Liver (tissue), 9 donors: Measurements from ENCODE around the gene GABARAPL2. TPM values are rescaled to one million over a fixed set of nuclear protein-coding genes. Genes with fewer than 3 reads are reported as not detected.

Source experiments
- DNase-seq: peaks from one replicate; pipeline ENCODE4 v3.0.0-alpha.2; 2017; ENCODE audit warnings: low spot score
- H3K27ac ChIP-seq, 2 donors: one replicate each; pipeline ENCODE4 v1.7.0; 2013; ENCODE audit warnings: inconsistent platforms in 2 of 2, low read length in 2 of 2, control low read depth in 1 of 2, low read depth in 1 of 2, mild to moderate bottlenecking in 1 of 2
- H3K27me3 ChIP-seq, 4 donors: one replicate each; pipeline versions ENCODE4 v1.6.1 to v1.7.0; 2013; ENCODE audit warnings: low read length in 3 of 4, inconsistent platforms in 1 of 4, mild to moderate bottlenecking in 1 of 4, moderate library complexity in 1 of 4; ENCODE audit not compliant: control insufficient read depth in 4 of 4, insufficient read depth in 4 of 4
- H3K36me3 ChIP-seq, 4 donors: one replicate each; pipeline versions ENCODE4 v1.6.1 to v1.7.0; 2013; ENCODE audit warnings: low read length in 3 of 4, mild to moderate bottlenecking in 3 of 4, low read depth in 1 of 4, moderate library complexity in 1 of 4; ENCODE audit not compliant: control insufficient read depth in 4 of 4, insufficient read depth in 3 of 4
- H3K4me1 ChIP-seq, 4 donors: one replicate each; pipeline versions ENCODE4 v1.6.1 to v1.7.0; 2013; ENCODE audit warnings: low read length in 3 of 4, mild to moderate bottlenecking in 3 of 4, moderate library complexity in 1 of 4; ENCODE audit not compliant: control insufficient read depth in 4 of 4, insufficient read depth in 4 of 4
- H3K4me3 ChIP-seq, 3 donors: one replicate each; pipeline versions ENCODE4 v1.6.1 to v1.7.0; 2013; ENCODE audit warnings: low read length in 3 of 3, control low read depth in 1 of 3, low read depth in 1 of 3, mild to moderate bottlenecking in 1 of 3
- H3K9ac ChIP-seq, 2 donors: one replicate each; pipeline ENCODE4 v1.7.0; 2013; ENCODE audit warnings: low read length in 2 of 2, mild to moderate bottlenecking in 2 of 2, moderate library complexity in 2 of 2, control low read depth in 1 of 2, low read depth in 1 of 2
- H3K9me3 ChIP-seq, 4 donors: one replicate each; pipeline versions ENCODE4 v1.6.1 to v1.7.0; 2013; ENCODE audit warnings: low read length in 3 of 4; ENCODE audit not compliant: control insufficient read depth in 4 of 4
- CTCF ChIP-seq: fragments of 150-350 bp; IDR thresholded peaks from 2 replicates; pipeline ENCODE4 v1.5.1; 2017; ENCODE audit warnings: improper control_type of control experiment, low read depth, low read length; ENCODE audit not compliant: missing input control
- EGR1 ChIP-seq, 2 donors: IDR thresholded peaks; 2 replicates each; pipeline ENCODE4 v1.6.1; 2016 to 2018; ENCODE audit warnings: antibody characterized with exemption in 2 of 2, low read depth in 2 of 2
- FOXA2 ChIP-seq: IDR thresholded peaks from 2 replicates; pipeline ENCODE4 v1.6.1; 2016; ENCODE audit warnings: antibody characterized with exemption
- GABPA ChIP-seq, 2 donors: IDR thresholded peaks in 1 of 2; conservative IDR thresholded peaks in 1 of 2; 2 replicates each; pipeline ENCODE4 v1.6.1; 2016; ENCODE audit warnings: antibody characterized with exemption in 2 of 2, mild to moderate bottlenecking in 1 of 2, moderate library complexity in 1 of 2
- HNF4A ChIP-seq, 2 donors: conservative IDR thresholded peaks; 2 replicates each; pipeline ENCODE4 v1.6.1; 2016; ENCODE audit warnings: antibody characterized with exemption in 2 of 2, mild to moderate bottlenecking in 2 of 2
- HNF4G ChIP-seq: IDR thresholded peaks from 2 replicates; pipeline ENCODE4 v1.6.1; 2016; ENCODE audit warnings: antibody characterized with exemption
- JUND ChIP-seq, 2 donors: IDR thresholded peaks; 2 replicates each; pipeline ENCODE4 v1.6.1; 2016; ENCODE audit warnings: antibody characterized with exemption in 2 of 2
- MAX ChIP-seq: IDR thresholded peaks from 2 replicates; pipeline ENCODE4 v1.6.1; 2016; ENCODE audit warnings: antibody characterized with exemption
- NR2F2 ChIP-seq: IDR thresholded peaks from 2 replicates; pipeline ENCODE4 v1.6.1; 2016; ENCODE audit warnings: antibody characterized with exemption
- RAD21 ChIP-seq, 2 donors: IDR thresholded peaks; 2 replicates each; pipeline ENCODE4 v1.6.1; 2016; ENCODE audit warnings: antibody characterized with exemption in 2 of 2, mild to moderate bottlenecking in 2 of 2
- RXRA ChIP-seq, 2 donors: IDR thresholded peaks; 2 replicates each; pipeline ENCODE4 v1.6.1; 2017 to 2018; ENCODE audit warnings: antibody characterized with exemption in 2 of 2, mild to moderate bottlenecking in 1 of 2
- SP1 ChIP-seq: IDR thresholded peaks from 2 replicates; pipeline ENCODE4 v1.6.1; 2018; ENCODE audit warnings: antibody characterized with exemption, mild to moderate bottlenecking
- TAF1 ChIP-seq: conservative IDR thresholded peaks from 2 replicates; pipeline ENCODE4 v1.6.1; 2016; ENCODE audit warnings: antibody characterized with exemption, mild to moderate bottlenecking
- ZBTB33 ChIP-seq: IDR thresholded peaks from 2 replicates; pipeline ENCODE4 v1.6.1; 2016; ENCODE audit warnings: antibody characterized with exemption
- WGBS: extraction: QIAGEN DNeasy Blood & Tissue Kit; methylation state at CpG from one replicate; pipeline ENCODE4 v1.1.7; 2013; 5-methylcytosine and 5-hydroxymethylcytosine counted together
- polyA plus RNA-seq, 2 donors: library from polyadenylated mRNA; stranded (reverse) in 1 of 2; unstranded in 1 of 2; fragments of 200-250 nt in 1 of 2; fragments of >200 nt in 1 of 2; fragmentation: Nextera tagmentation in 1 of 2; extraction: Ambion mirVana in 1 of 2; gene quantifications; one replicate each; pipeline versions ENCODE4 v1.2.1 to v1.2.3, GENCODE V29; 2013 to 2015
- total RNA-seq, 2 donors: library from RNA; depleted of rRNA; stranded (reverse); fragments of >200 nt; gene quantifications; one replicate each; pipeline ENCODE4 v1.2.3, GENCODE V29; 2014
- donor health status: healthy.
- donor health status: healthy.
- donor health status: healthy.
- donor health status: healthy.
- donor health status: healthy.

The GABARAPL2 gene
- total and polyA plus RNA-seq, 4 donors, result 26.5 to 123 (median 61.5) TPM

- 93% methylated on average over 3 of the region's 3 CpGs for WGBS
- H3K4me1 ChIP-seq, result peaks cover 0 to 6% (median 3%) of the 10 kb centered on the region in 4 donors
- H3K9ac ChIP-seq, result no peak overlapping the region
- H3K36me3 ChIP-seq, result peaks cover 4 to 46% (median 30%) of the 10 kb centered on the region in 4 donors
- no peak for DNase-seq
- TF ChIP-seq HNF4G, result no peak
- TF ChIP-seq ZBTB33, result no peak
- TF ChIP-seq EGR1 (IDR thresholded peaks at IDR 0.05; ENCODE audit: low read depth in 2 of 2), result no peak
- TF ChIP-seq GABPA (IDR thresholded peaks at IDR 0.05 in 1 of 2, conservative IDR thresholded peaks at IDR 0.05 in 1 of 2), result no peak
- no peak for TF ChIP-seq CTCF
- TF ChIP-seq NR2F2, result no peak
- TF ChIP-seq MAX, result no peak
- no peak for TF ChIP-seq SP1
- no peak for TF ChIP-seq HNF4A (conservative IDR thresholded peaks at IDR 0.05)
- no peak overlapping the region for H3K4me3 ChIP-seq
- H3K27me3 ChIP-seq, result no peaks in the 10 kb centered on the region
- no peaks in the 10 kb centered on the region for H3K9me3 ChIP-seq
- H3K27ac ChIP-seq, result no peak overlapping the region
Observed at GRCh38 chr16:75617121-75617520, 50.9 kb downstream of the GABARAPL2 start.

GRCh38 chr16:75618780-75619179 lies 52.6 kb downstream of the GABARAPL2 start:
- TF ChIP-seq RXRA (IDR thresholded peaks at IDR 0.05) (no peak), FOXA2 (no peak), NR2F2 (no peak), HNF4A (conservative IDR thresholded peaks at IDR 0.05) (no peak), SP1 (no peak), TAF1 (no peak), RAD21 (IDR thresholded peaks at IDR 0.05) (no peak), JUND (IDR thresholded peaks at IDR 0.05) (no peak)
- H3K9me3 ChIP-seq, result no peaks in the 10 kb centered on the region
- H3K9ac ChIP-seq, result no peak overlapping the region
- peaks cover 1 to 39% (median 25%) of the 10 kb centered on the region in 4 donors for H3K36me3 ChIP-seq
- H3K4me3 ChIP-seq, result no peak overlapping the region
- no peak overlapping the region for H3K27ac ChIP-seq
- no peak for DNase-seq
- WGBS, result 96% methylated on average over 2 of the region's 2 CpGs
- no peaks in the 10 kb centered on the region for H3K27me3 ChIP-seq
- H3K4me1 ChIP-seq, result peaks cover 0 to 17% (median 10%) of the 10 kb centered on the region in 4 donors
